Upper lobe of right lung (tissue), 1 donor: ENCODE measurements around the gene TASP1. TPM values are rescaled to one million over a fixed set of nuclear protein-coding genes. Genes with fewer than 3 reads are reported as not detected.
"Not testable (repeated sequence)": the region's sequence is repeated elsewhere in the genome, so short reads cannot be mapped to it uniquely, and the experiment has no call there.

Experiments
- ATAC-seq: fragments of 200-7000 bp; cut with Tn5 transposase; one replicate; pipeline ENCODE4 v1.9.1; 2020; ENCODE audit warnings: mild to moderate bottlenecking, moderate library complexity
- DNase-seq: peaks from one replicate; pipeline ENCODE4 v3.0.0-alpha.2; 2020
- H3K27ac ChIP-seq: fragments of 200-600 bp; one replicate; pipeline ENCODE4 v1.8.0; 2022
- H3K27me3 ChIP-seq: fragments of 200-600 bp; one replicate; pipeline ENCODE4 v1.8.0; 2022; ENCODE audit warnings: mild to moderate bottlenecking
- H3K36me3 ChIP-seq: fragments of 200-600 bp; one replicate; pipeline ENCODE4 v1.8.0; 2022
- H3K4me1 ChIP-seq: fragments of 200-600 bp; one replicate; pipeline ENCODE4 v1.8.0; 2022
- H3K4me3 ChIP-seq: fragments of 200-600 bp; one replicate; pipeline ENCODE4 v1.8.0; 2022; ENCODE audit warnings: mild to moderate bottlenecking
- H3K9me3 ChIP-seq: fragments of 200-600 bp; one replicate; pipeline ENCODE4 v1.8.0; 2022
- intact Hi-C: fragments of 100-400 bp; cut with DNase I; formaldehyde crosslinking; loops from one replicate; pipeline ENCODE4 v1.11.0; 2022
- total RNA-seq: library from RNA; stranded (reverse); fragmentation: NEBNext Ultra II Directional; extraction: Animal tissue kit (Norgen Biotek cat#: 25700); gene quantifications from one replicate; pipeline ENCODE4 v1.2.1, GENCODE V29; 2021
- TF ChIP-seq, protein P1 (sequence below): fragments of 200-600 bp; IDR thresholded peaks from one replicate; pipeline ENCODE4 v1.8.0; 2022; ENCODE audit warnings: antibody characterized with exemption
- donor health status: DM: no; HTN: yes; CAD: no; lungs with severe emphysema.

The TASP1 gene
- total RNA-seq, 1 donor from 2014 or later = 17.1 TPM

DNA sequence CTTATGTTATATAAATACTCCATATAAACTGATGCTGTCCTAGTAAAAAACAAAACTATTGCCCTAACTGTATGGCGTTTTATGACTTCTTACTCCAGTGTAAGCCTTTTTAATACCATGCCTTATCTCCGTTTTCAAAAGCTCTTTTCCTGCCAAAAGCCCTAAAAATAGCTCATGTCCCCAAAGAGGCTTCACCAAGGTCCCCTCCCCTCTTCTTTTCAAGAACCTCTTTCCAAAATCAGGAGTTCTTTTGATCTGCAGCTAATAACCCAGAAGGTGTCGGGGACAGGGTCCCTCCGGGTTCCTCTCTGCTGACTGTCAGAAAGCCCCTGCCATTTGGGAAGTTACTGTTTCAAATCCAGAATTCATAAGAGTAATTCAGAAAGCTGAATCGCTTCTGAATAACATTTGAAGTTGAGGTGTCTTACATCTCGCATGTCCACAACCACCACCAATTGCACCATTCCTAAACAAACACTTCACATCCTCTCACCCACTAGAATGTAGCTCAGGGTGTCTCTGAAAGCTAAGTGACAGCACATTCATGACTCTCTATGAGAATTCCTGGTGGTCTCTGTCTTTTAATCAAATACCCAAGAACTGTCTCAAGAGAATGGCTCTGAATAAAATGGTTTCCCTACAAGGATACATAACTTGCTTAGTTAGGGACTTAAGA lies 13.3 kb downstream of the TASP1 start:
- Histone ChIP-seq H3K4me3 (no peak overlapping the region), H3K4me1 (peaks cover 10% of the 10 kb centered on the region), H3K27me3 (no peaks in the 10 kb centered on the region), H3K36me3 (peaks cover 17% of the 10 kb centered on the region), H3K27ac (no peak overlapping the region), H3K9me3 (no peaks in the 10 kb centered on the region)
- DNase-seq (no peak), ATAC-seq (peak; percentile 39)
- intact Hi-C loops = no loop called here
- TF ChIP-seq, protein P1, sequence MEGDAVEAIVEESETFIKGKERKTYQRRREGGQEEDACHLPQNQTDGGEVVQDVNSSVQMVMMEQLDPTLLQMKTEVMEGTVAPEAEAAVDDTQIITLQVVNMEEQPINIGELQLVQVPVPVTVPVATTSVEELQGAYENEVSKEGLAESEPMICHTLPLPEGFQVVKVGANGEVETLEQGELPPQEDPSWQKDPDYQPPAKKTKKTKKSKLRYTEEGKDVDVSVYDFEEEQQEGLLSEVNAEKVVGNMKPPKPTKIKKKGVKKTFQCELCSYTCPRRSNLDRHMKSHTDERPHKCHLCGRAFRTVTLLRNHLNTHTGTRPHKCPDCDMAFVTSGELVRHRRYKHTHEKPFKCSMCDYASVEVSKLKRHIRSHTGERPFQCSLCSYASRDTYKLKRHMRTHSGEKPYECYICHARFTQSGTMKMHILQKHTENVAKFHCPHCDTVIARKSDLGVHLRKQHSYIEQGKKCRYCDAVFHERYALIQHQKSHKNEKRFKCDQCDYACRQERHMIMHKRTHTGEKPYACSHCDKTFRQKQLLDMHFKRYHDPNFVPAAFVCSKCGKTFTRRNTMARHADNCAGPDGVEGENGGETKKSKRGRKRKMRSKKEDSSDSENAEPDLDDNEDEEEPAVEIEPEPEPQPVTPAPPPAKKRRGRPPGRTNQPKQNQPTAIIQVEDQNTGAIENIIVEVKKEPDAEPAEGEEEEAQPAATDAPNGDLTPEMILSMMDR = no peak

DNA sequence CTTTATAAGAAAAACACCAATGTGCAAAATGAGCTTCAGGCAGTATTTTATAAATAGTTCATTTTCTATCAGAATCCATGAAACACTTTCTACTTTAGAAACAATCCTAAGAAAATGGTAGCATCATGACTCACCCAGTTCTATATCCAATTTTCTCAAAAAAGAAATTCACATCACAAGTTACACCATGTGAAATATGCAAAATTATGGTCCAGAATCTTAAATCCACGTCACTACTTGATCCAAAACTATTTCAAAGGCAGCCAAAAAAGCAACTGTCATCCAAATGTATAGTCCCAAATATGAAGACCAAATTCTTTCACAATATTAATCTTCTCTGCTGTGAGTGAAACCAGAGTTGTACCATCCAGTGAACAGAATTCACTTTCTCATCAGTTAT lies 19.3 kb downstream of the TASP1 start:
- DNase-seq, H3K27me3 ChIP-seq, H3K4me3 ChIP-seq, ATAC-seq, intact Hi-C loops, H3K4me1 ChIP-seq, H3K9me3 ChIP-seq, H3K27ac ChIP-seq: not testable (repeated sequence)
- peaks cover 12% of the 10 kb centered on the region for H3K36me3 ChIP-seq

DNA sequence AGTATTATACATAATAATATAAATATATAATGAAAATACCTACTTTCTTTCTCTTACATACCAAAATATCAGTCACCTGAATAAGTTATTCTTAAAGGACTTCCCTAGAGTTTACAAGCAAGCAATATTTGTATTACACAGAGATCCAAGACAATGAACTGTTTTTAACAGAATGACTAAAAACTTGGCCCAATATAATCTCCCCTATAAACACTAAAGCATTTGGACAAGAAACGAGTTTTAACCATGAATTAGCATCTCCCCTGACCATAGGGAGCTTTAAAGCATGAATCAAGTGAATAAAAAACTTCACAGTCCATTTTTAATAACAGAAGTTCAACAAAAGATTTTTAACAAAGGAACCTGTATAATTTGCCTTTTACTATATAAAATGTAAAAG lies 20.3 kb downstream of the TASP1 start:
- H3K4me1 ChIP-seq, DNase-seq, ATAC-seq, intact Hi-C loops, H3K27me3 ChIP-seq, H3K9me3 ChIP-seq, H3K4me3 ChIP-seq: not testable (repeated sequence)
- peaks cover 12% of the 10 kb centered on the region for H3K36me3 ChIP-seq
- peak overlapping the region; percentile 26 for H3K27ac ChIP-seq

DNA sequence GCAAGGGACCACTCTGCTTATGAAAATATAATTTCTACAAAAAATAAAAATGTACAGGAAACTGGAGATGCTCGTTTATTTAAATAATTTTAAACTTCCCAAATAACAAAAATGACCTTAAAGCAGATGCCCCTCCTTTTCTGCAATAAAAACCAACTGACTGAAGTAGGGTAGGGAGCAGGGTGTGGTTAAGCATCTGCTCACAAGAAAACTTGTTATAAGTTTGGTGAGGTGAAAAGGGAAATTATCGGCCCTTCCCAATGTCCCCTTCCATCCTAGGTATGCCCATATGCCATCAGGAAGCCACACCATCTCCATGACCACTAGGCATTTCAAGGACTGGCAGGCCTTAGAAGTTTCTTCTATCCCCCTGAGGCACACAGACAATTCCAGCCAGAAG lies 21.1 kb downstream of the TASP1 start:
- intact Hi-C loops, H3K27ac ChIP-seq, ATAC-seq, H3K4me3 ChIP-seq, DNase-seq, H3K9me3 ChIP-seq, H3K4me1 ChIP-seq, H3K27me3 ChIP-seq: not testable (repeated sequence)
- peaks cover 12% of the 10 kb centered on the region for H3K36me3 ChIP-seq

DNA sequence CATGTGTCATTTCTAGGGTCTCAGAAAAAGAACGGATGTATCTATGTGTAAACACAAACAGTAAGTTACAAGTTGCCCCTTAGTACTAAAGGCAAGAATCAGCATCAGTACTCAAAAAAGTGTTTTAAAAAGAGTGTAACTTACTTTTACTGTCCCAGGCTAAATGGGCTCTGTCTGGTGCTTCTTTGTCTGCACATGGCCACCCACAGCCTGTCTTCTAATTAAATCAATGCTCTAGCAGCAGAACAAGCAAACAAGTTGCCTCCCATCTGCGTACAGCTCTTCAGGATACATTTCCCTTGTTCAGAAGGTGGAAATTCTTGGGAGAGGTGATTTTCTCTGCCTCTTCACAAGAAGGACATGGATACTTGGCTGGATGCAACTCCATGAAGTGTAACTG lies 22.0 kb downstream of the TASP1 start:
- H3K27me3 ChIP-seq, H3K4me3 ChIP-seq, H3K36me3 ChIP-seq, intact Hi-C loops, ATAC-seq, H3K4me1 ChIP-seq, H3K27ac ChIP-seq, DNase-seq, H3K9me3 ChIP-seq: not testable (repeated sequence)

DNA sequence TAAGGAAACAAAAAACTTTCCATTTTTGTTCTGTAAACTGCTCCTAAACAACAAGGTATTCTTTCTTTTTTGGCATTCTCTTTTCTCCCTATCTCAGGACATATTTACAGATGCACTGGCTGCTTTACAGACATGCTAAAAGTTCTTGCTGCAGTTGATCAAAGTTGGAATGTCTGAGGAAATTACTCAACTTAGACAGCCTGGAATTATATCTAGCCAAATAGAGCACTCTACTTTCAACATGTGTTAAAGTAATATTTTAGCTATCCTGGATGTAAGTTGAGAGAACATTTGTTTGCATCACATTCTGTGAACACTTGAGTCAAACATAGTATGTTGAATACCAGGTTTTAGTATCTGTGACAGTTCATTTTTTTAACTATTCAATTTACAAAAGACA lies 24.8 kb downstream of the TASP1 start:
- H3K4me3 ChIP-seq = no peak overlapping the region
- peaks cover 7% of the 10 kb centered on the region for H3K4me1 ChIP-seq
- no peak overlapping the region for H3K27ac ChIP-seq
- no peaks in the 10 kb centered on the region for H3K27me3 ChIP-seq
- TF ChIP-seq, protein P1 = no peak
- ATAC-seq (no peak), DNase-seq (no peak)
- H3K9me3 ChIP-seq = no peaks in the 10 kb centered on the region
- H3K36me3 ChIP-seq = peaks cover 9% of the 10 kb centered on the region
- intact Hi-C loops = no loop called here

DNA sequence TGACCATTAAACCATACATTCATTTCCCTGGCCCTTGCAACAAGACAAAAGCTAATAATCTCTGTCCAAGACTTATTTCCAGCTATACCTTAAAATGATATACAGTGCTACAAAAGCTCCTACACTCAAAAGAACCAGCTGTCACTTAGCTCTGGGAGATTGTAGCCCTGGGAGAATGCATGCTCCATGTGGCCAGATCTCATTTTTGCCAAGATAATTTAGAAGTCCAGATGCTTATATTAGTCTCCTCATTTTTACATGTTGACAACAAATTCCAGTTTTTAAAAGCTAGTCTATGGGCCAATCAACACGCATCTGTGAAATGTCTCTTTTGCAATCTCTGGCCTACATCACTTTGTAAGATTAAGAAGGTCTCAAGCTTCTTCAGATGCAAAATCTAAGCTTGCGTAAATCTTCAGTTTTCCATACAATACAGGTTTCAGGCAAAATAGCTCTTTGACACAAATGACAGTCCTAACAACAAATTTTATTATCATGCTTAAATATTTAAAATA lies 27.1 kb downstream of the TASP1 start:
- Histone ChIP-seq H3K9me3 (no peaks in the 10 kb centered on the region), H3K4me3 (no peak overlapping the region), H3K27ac (no peak overlapping the region), H3K36me3 (peaks cover 9% of the 10 kb centered on the region), H3K27me3 (no peaks in the 10 kb centered on the region), H3K4me1 (peaks cover 7% of the 10 kb centered on the region)
- no peak for DNase-seq
- TF ChIP-seq, protein P1 = no peak
- intact Hi-C loops = no loop called here
- ATAC-seq = no peak

DNA sequence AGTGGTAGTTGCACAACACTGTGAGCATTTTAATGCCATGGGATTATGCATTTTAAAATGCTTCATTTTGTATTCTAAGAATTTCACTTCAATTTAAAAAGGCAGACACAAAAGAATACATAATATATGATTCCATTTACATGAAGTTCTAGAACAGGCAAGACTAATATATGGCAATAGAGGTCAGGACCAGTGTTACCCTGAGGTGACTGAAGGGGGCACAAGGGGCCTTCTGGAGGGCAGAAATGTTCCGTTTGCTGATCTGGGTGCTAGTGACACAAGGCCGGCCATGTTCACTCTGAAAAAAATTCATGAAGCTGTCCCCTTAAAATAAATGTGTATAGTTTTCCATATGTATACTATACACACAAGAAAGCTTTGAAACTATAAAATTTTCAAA lies 28.5 kb downstream of the TASP1 start:
- ATAC-seq = no peak
- intact Hi-C loops = no loop called here
- TF ChIP-seq, protein P1 = no peak

More for the DNA sequence above, 28.5 kb downstream of the TASP1 start:
- no peaks in the 10 kb centered on the region for H3K27me3 ChIP-seq
- no peak overlapping the region for H3K27ac ChIP-seq
- no peaks in the 10 kb centered on the region for H3K9me3 ChIP-seq
- DNase-seq = no peak
- H3K4me3 ChIP-seq = no peak overlapping the region
- H3K4me1 ChIP-seq = peaks cover 6% of the 10 kb centered on the region
- peaks cover 3% of the 10 kb centered on the region for H3K36me3 ChIP-seq
